ENCODE results near the gene LMOD1.
A peak's percentile ranks its signal among the peaks of the same experiment; 100 is the strongest.

- TF ChIP-seq POLR2A (IDR thresholded peaks at IDR 0.05) (no peak), POLR2AphosphoS5 (IDR thresholded peaks at IDR 0.05) (peak; percentile 26)
- TF ChIP-seq, protein P1, sequence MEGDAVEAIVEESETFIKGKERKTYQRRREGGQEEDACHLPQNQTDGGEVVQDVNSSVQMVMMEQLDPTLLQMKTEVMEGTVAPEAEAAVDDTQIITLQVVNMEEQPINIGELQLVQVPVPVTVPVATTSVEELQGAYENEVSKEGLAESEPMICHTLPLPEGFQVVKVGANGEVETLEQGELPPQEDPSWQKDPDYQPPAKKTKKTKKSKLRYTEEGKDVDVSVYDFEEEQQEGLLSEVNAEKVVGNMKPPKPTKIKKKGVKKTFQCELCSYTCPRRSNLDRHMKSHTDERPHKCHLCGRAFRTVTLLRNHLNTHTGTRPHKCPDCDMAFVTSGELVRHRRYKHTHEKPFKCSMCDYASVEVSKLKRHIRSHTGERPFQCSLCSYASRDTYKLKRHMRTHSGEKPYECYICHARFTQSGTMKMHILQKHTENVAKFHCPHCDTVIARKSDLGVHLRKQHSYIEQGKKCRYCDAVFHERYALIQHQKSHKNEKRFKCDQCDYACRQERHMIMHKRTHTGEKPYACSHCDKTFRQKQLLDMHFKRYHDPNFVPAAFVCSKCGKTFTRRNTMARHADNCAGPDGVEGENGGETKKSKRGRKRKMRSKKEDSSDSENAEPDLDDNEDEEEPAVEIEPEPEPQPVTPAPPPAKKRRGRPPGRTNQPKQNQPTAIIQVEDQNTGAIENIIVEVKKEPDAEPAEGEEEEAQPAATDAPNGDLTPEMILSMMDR (IDR thresholded peaks at IDR 0.05), result no peak
Observed at GRCh38 chr1:201917362-201918033, 28.9 kb downstream of the LMOD1 start.
